Spleen (tissue), 11 donors: ENCODE measurements around the gene THSD7A. TPM values are rescaled to one million over a fixed set of nuclear protein-coding genes. Genes with fewer than 3 reads are reported as not detected.

Source experiments
- DNase-seq: peaks from one replicate; pipeline ENCODE4 v3.0.0-alpha.2; 2020
- H3K27ac ChIP-seq, 8 donors: fragments of 200-600 bp; sonication (generic) in 7 of 8; 1 replicate in 4 of 8; 2 replicates in 4 of 8; pipeline versions ENCODE4 v1.5.0 to v1.8.0; 2016 to 2021; ENCODE audit warnings: inconsistent platforms in 4 of 8, mild to moderate bottlenecking in 4 of 8, moderate library complexity in 1 of 8
- H3K27me3 ChIP-seq, 7 donors: fragments of 200-600 bp; sonication (generic) in 6 of 7; replicated peaks in 1 of 7; 1 replicate in 4 of 7; 2 replicates in 3 of 7; pipeline versions ENCODE4 v1.5.0 to v1.8.0; 2016 to 2021; ENCODE audit warnings: inconsistent platforms in 3 of 7, mild to moderate bottlenecking in 1 of 7
- H3K36me3 ChIP-seq, 6 donors: fragments of 200-600 bp; sonication (generic) in 5 of 6; 1 replicate in 4 of 6; 2 replicates in 2 of 6; pipeline versions ENCODE4 v1.5.0 to v1.8.0; 2016 to 2021; ENCODE audit warnings: inconsistent platforms in 2 of 6
- H3K4me1 ChIP-seq, 6 donors: fragments of 200-600 bp; sonication (generic) in 5 of 6; 1 replicate in 3 of 6; 2 replicates in 3 of 6; pipeline versions ENCODE4 v1.5.0 to v1.8.0; 2016 to 2021; ENCODE audit warnings: inconsistent platforms in 3 of 6
- H3K4me3 ChIP-seq, 8 donors: fragments of 200-600 bp; sonication (generic) in 7 of 8; 1 replicate in 4 of 8; 2 replicates in 4 of 8; pipeline versions ENCODE4 v1.5.0 to v1.8.0; 2016 to 2021; ENCODE audit warnings: inconsistent platforms in 4 of 8, mild to moderate bottlenecking in 4 of 8, moderate library complexity in 2 of 8
- H3K9me3 ChIP-seq, 8 donors: fragments of 200-600 bp; sonication (generic) in 7 of 8; 1 replicate in 4 of 8; 2 replicates in 4 of 8; pipeline versions ENCODE4 v1.5.0 to v1.8.0; 2016 to 2021; ENCODE audit warnings: inconsistent platforms in 4 of 8
- CTCF ChIP-seq, 11 experiments: fragments of 200-600 bp in 7 of 11; fragments of 450-650 bp in 4 of 11; sonication (generic) in 4 of 11; IDR thresholded peaks in 8 of 11; conservative IDR thresholded peaks in 3 of 11; 1 replicate in 7 of 11; 2 replicates in 4 of 11; pipeline versions ENCODE4 v1.4.0 to v1.8.0; 2016 to 2021; ENCODE audit warnings: antibody characterized with exemption in 11 of 11, inconsistent platforms in 4 of 11, mild to moderate bottlenecking in 1 of 11
- POLR2A ChIP-seq, 3 donors: fragments of 450-650 bp; IDR thresholded peaks; one replicate each; pipeline ENCODE4 v1.5.1; 2017; ENCODE audit warnings: antibody characterized with exemption in 3 of 3, mild to moderate bottlenecking in 1 of 3
- POLR2AphosphoS5 ChIP-seq, 3 donors: sonication (generic); formaldehyde crosslinking; IDR thresholded peaks; one replicate each; pipeline ENCODE4 v1.5.1; 2017; ENCODE audit warnings: antibody characterized with exemption in 3 of 3
- WGBS, 5 donors: extraction: QIAGEN DNeasy Blood & Tissue Kit in 3 of 5; methylation state at CpG; one replicate each; pipeline versions ENCODE4 v1.1.5 to v1.1.7; 2013 to 2018; 5-methylcytosine and 5-hydroxymethylcytosine counted together
- intact Hi-C: fragments of 100-400 bp; cut with DNase I; formaldehyde crosslinking; loops from one replicate; pipeline ENCODE4 v1.15.0; 2023; ENCODE audit warnings: low total_unique reads
- polyA plus RNA-seq, 3 donors: library from polyadenylated mRNA; stranded (reverse); fragments of 200-250 nt; gene quantifications; one replicate each; pipeline ENCODE4 v1.2.1, GENCODE V29; 2013
- total RNA-seq, 7 donors: library from RNA; depleted of rRNA in 3 of 7; stranded (reverse); fragments of >200 nt in 3 of 7; fragmentation: NEBNext Ultra II Directional in 4 of 7; extraction: Animal tissue kit (Norgen Biotek cat#: 25700) in 4 of 7; gene quantifications; one replicate each; pipeline versions ENCODE4 v1.1.0 to v1.2.1, GENCODE V29; 2016 to 2021
- donor health status: healthy with polysubstance abuse.
- donor health status: DM: no; HTN: no; CAD: no; lungs with moderate emphysema.
- donor health status: DM: no; HTN: no; CAD: no.
- donor health status: Bipolar disorder and iron deficiency.
- donor health status: healthy.
- donor health status: DM: no; HTN: no; CAD: no.
- donor health status: DM: yes; HTN: yes; CAD: no.

THSD7A gene
- total and polyA plus RNA-seq, 10 donors = 0.29 to 8.7 (median 4.2) TPM

GRCh38 chr7:11865671-11866070, 33.7 kb upstream of the THSD7A start:
- Histone ChIP-seq H3K36me3 (no peaks in the 10 kb centered on the region), H3K27ac (no peak overlapping the region), H3K27me3 (no peaks in the 10 kb centered on the region), H3K4me3 (no peak overlapping the region), H3K4me1 (no peaks in the 10 kb centered on the region), H3K9me3 (peaks cover 0 to 49% (median 36%) of the 10 kb centered on the region in 8 donors)
- TF ChIP-seq POLR2AphosphoS5 (IDR thresholded peaks at IDR 0.05) = no peak
- no peak for TF ChIP-seq POLR2A (IDR thresholded peaks at IDR 0.05)
- TF ChIP-seq CTCF (IDR thresholded peaks at IDR 0.05 in 8 of 11, conservative IDR thresholded peaks at IDR 0.05 in 3 of 11) = no peak
- no peak for DNase-seq
- WGBS, 5 donors = 53 to 74% (median 67%) methylated on average over 2 of the region's 2 CpGs
- intact Hi-C loops = no loop called here

GRCh38 chr7:11858622-11859302, 26.8 kb upstream of the THSD7A start:
- intact Hi-C loops = no loop called here
- no peaks in the 10 kb centered on the region for H3K36me3 ChIP-seq
- H3K4me1 ChIP-seq = no peaks in the 10 kb centered on the region
- TF ChIP-seq POLR2A (IDR thresholded peaks at IDR 0.05) = no peak
- no peak for TF ChIP-seq POLR2AphosphoS5 (IDR thresholded peaks at IDR 0.05)
- TF ChIP-seq CTCF (IDR thresholded peaks at IDR 0.05 in 8 of 11, conservative IDR thresholded peaks at IDR 0.05 in 3 of 11) = no peak
- no peak overlapping the region for H3K27ac ChIP-seq
- no peak for DNase-seq
- H3K27me3 ChIP-seq = no peaks in the 10 kb centered on the region
- H3K9me3 ChIP-seq = no peaks in the 10 kb centered on the region
- no peak overlapping the region for H3K4me3 ChIP-seq
- WGBS, 5 donors = 49 to 73% (median 64%) methylated on average over 6 of the region's 6 CpGs

GRCh38 chr7:11858026-11858425, 26.0 kb upstream of the THSD7A start:
- intact Hi-C loops = no loop called here
- Histone ChIP-seq H3K27ac (no peak overlapping the region), H3K4me1 (no peaks in the 10 kb centered on the region), H3K36me3 (no peaks in the 10 kb centered on the region), H3K27me3 (no peaks in the 10 kb centered on the region), H3K9me3 (no peaks in the 10 kb centered on the region), H3K4me3 (no peak overlapping the region)
- no peak for TF ChIP-seq POLR2AphosphoS5 (IDR thresholded peaks at IDR 0.05)
- DNase-seq = no peak
- 82 to 89% (median 86%) methylated on average over 2 of the region's 2 CpGs for WGBS, 5 donors

- intact Hi-C loops = no loop called here
- 87 to 96% (median 94%) methylated on average over 3 of the region's 3 CpGs for WGBS, 5 donors
Measured at GRCh38 chr7:11848251-11848650, 16.3 kb upstream of the THSD7A start.

More at GRCh38 chr7:11848251-11848650, 16.3 kb upstream of the THSD7A start:
- TF ChIP-seq CTCF (IDR thresholded peaks at IDR 0.05 in 8 of 11, conservative IDR thresholded peaks at IDR 0.05 in 3 of 11) (no peak), POLR2A (IDR thresholded peaks at IDR 0.05) (no peak), POLR2AphosphoS5 (IDR thresholded peaks at IDR 0.05) (no peak)
- no peaks in the 10 kb centered on the region for H3K27me3 ChIP-seq
- no peak overlapping the region for H3K27ac ChIP-seq
- no peaks in the 10 kb centered on the region for H3K36me3 ChIP-seq
- H3K9me3 ChIP-seq = peaks cover 0 to 9% (median 3%) of the 10 kb centered on the region in 8 donors
- H3K4me1 ChIP-seq = no peaks in the 10 kb centered on the region
- H3K4me3 ChIP-seq = no peak overlapping the region
- no peak for DNase-seq
